ENCODE results near the gene SH3TC1.

Gene SH3TC1

GRCh38 chr4:8267077-8267476 is 68.0 kb downstream of the SH3TC1 start:
- peak; percentile 43 for DNase-seq

GRCh38 chr4:8268211-8268610 is 69.1 kb downstream of the SH3TC1 start:
- DNase-seq, result no peak

GRCh38 chr4:8268901-8269534 is 69.9 kb downstream of the SH3TC1 start:
- no peak for DNase-seq

- no peak for DNase-seq
Observed at GRCh38 chr4:8269535-8270417, 70.7 kb downstream of the SH3TC1 start, which contains the start of gene HTRA3. Gene HTRA3 (plus strand): TSS chr4:8269754. CDS start chr4:8269969, 215 bp downstream.

- DNase-seq, result no peak
Observed at GRCh38 chr4:8270418-8270771, 71.3 kb downstream of the SH3TC1 start.

- DNase-seq, result no peak
Observed at GRCh38 chr4:8270912-8271815, 72.1 kb downstream of the SH3TC1 start.

- DNase-seq, result no peak
Observed at GRCh38 chr4:8271821-8272220, 72.7 kb downstream of the SH3TC1 start.

- no peak for DNase-seq
Observed at GRCh38 chr4:8272472-8273428, 73.7 kb downstream of the SH3TC1 start.

- no peak for DNase-seq
Observed at GRCh38 chr4:8273450-8273849, 74.4 kb downstream of the SH3TC1 start.

GRCh38 chr4:8274066-8274652 is 75.1 kb downstream of the SH3TC1 start:
- no peak for DNase-seq

- DNase-seq, result no peak
Observed at GRCh38 chr4:8274765-8275547, 75.9 kb downstream of the SH3TC1 start.

- no peak for DNase-seq
Observed at GRCh38 chr4:8275548-8275910, 76.4 kb downstream of the SH3TC1 start.

GRCh38 chr4:8276358-8277240 is 77.5 kb downstream of the SH3TC1 start:
- DNase-seq, result no peak

GRCh38 chr4:8277356-8278008 is 78.4 kb downstream of the SH3TC1 start:
- DNase-seq, result no peak

GRCh38 chr4:8278009-8278395 is 78.9 kb downstream of the SH3TC1 start:
- DNase-seq, result no peak

- DNase-seq, result no peak
Observed at GRCh38 chr4:8278421-8279287, 79.6 kb downstream of the SH3TC1 start.

GRCh38 chr4:8279321-8280157 is 80.4 kb downstream of the SH3TC1 start:
- no peak for DNase-seq
